NCI-H2227 treated with DMSO at 0.1 percent for 48 hours (cell line): ENCODE data around the gene UBXN2A.

Experiments
- DNase-seq: peaks from one replicate; lab custom pipeline; 2025; lab: John Stamatoyannopoulos, UW

The UBXN2A gene

DNA sequence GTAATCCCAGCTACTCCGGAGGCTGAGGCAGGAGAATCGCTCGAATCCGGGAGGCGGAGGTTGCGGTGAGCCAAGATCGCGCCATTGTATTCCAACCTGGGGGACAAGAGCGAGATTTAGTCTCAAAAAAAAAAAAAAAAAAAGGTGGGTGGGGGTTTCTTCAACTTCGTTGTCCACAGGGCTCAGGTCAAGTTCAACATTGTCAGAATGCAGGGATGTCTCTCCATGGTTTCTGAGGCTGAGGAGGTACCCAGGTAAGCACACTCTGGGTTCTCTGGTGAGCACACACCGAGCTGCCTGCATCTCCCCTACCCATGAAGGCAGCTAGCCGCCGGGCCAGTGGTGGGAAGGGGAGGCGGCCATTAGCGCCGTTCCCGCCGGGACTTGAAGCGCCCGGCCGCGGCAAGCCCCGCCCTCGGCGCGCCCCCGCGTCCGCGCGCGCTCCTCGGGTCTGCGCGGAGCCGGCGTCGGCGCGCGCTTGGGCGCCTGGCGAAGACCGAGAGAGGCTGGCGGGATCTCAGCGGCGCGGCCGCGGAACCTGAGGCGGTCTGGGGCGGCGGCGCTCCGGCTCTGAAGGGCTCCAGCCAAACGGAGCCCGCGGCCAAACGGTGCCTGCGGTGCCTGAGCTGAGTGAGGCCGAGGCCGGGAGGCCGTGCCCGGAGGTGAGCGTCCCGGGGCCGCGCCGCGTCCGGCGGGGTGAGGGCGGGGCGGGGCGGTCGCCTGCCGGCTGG, at the start of gene UBXN2A:
UBXN2A (plus strand) TSS at position 477 of the 731 bp plus-strand sequence. CDS start 17,852 bp downstream, outside the sequence.
- DNase-seq: peak; percentile 83

GRCh38 chr2:23900133-23900532, 40.1 kb upstream of the UBXN2A start:
- no peak for DNase-seq

- DNase-seq: no peak
Measured at GRCh38 chr2:23900541-23901322, 39.5 kb upstream of the UBXN2A start.

- DNase-seq: no peak
Measured at GRCh38 chr2:23901966-23902846, 38.1 kb upstream of the UBXN2A start.

- no peak for DNase-seq
Measured at GRCh38 chr2:23903034-23903433, 37.2 kb upstream of the UBXN2A start.

DNA sequence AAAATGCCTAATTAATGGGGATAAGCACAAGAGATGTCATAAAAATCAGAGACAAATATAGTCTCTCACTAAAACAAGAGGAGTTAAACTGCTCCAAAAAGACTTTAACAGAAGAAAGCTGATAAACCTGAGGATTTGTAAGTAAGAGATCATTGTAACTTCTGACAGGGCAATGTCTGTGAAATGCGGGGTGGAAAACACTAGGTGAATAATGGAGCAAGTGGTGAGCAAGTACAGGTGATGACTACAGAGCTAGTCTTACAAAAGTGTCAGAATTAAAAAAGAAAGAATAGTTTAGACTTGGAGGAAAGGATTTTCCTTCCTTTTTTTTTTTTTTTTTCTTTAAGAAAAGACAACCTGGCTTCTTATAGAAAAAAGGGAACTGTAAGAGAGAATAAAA, 36.0 kb upstream of the UBXN2A start:
- no peak for DNase-seq

GRCh38 chr2:23904692-23905091, 35.6 kb upstream of the UBXN2A start:
- DNase-seq: no peak

DNA sequence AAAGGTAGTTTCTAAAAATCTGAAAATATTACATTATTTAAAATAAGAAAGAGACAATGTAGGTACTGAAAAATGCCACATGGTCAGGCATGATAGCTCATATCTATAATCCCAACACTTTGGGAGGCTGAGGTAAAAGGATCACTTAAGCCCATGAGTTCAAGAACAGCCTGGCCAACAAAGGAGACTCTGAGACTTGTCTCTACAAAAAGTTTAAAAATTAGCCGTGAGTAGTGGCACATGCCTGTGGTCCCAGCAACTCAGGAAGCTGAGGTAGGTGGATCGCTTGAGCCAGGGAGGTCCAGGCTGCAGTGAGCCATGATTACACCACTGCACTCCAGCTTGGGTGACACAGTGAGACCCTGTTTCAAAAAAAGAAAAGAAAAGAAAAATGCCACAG, 35.1 kb upstream of the UBXN2A start:
- DNase-seq: no peak

GRCh38 chr2:23912054-23912453, 28.2 kb upstream of the UBXN2A start:
- no peak for DNase-seq

- no peak for DNase-seq
Measured at GRCh38 chr2:23915327-23915726, 24.9 kb upstream of the UBXN2A start.

GRCh38 chr2:23916727-23917405, 23.4 kb upstream of the UBXN2A start:
- peak; percentile 6 for DNase-seq

GRCh38 chr2:23918837-23919489, 21.3 kb upstream of the UBXN2A start:
- no peak for DNase-seq

DNA sequence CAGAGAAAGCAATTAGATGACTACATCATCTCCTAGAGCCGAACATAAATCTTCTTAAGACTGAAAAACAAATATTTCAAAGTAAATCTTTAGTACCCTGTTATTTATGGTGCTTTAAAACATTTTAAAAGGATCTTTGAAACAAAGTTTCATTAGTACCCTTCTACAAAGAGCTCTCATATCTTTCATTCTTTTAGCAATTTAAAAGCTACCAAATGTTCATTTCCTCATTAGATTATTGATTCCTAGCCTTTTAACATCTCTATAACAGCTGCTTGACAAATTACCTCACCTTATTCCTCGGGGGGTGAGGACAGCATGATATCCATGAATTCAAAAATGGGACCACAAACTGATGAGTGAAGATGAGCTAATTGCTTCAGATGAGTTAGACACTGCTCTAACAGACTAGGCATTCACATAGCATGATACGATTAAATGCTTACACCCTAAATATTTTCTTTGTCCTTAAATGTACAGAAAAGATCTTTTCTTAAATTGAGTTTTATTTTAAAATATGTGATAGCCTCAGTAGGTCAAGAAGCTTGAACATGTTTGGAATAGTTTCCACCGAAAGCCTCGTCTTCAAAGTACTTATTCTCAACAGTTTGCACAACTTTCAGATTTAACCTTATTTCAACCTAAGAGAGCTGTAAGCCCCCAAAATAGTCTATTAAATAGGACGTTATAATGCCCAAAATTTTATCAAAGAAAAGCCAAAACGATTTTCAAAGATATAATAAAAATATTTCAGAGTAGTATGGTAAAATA, 15.5 kb upstream of the UBXN2A start:
- no peak for DNase-seq

DNA sequence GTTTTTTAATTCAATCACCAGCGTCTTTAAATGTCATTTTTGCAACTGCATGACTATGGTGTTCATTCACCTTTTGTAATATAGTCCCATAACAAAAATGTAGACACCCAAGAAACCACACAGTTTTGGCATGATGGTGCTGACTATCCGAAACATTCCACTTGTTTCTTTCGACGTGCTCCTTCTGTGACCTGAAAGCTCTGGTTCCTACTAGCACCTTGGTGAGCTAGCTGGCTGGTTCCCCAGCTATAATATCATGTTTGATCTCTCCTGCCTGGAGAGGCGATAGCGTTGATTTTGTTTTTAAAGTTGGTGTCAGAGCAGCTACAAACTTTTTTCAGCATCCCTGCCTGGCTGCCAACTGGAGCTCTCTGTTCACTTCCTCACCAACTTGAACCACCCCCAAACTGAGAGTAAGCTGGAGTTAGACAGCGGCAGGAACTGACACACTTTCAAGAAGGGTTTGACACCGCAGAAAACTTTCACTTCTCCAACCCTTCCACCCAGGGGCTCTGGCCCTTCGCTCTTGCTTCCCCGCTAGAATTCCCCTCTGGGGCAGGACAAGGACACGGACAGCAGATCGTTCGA, 14.5 kb upstream of the UBXN2A start:
- no peak for DNase-seq

GRCh38 chr2:23926290-23926749, 13.9 kb upstream of the UBXN2A start:
- peak; percentile 60 for DNase-seq

GRCh38 chr2:23926750-23927571, 13.3 kb upstream of the UBXN2A start, which contains the start of gene ATAD2B:
ATAD2B (minus strand) TSS chr2:23927123; CDS start chr2:23926770, 353 bp downstream.
- DNase-seq: peak; percentile 89

DNA sequence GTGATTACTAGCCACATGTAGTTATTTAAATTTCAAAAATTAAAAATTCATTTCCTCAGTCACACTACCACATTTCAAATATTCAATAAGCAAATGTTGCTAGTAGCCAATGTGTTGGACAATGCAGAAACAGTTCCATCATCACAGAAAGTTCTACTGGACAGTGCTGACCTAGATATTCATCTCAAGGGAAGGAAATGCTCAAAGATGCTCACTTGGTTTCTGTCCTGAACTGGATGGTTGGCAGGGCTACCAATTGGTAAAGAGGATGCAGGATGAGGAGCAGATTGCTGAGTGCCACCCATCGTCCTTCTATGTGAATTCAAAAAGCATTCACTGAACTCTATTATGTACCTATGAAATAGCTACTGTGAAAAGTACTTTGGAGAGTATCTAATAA, 6.0 kb upstream of the UBXN2A start:
- no peak for DNase-seq

DNA sequence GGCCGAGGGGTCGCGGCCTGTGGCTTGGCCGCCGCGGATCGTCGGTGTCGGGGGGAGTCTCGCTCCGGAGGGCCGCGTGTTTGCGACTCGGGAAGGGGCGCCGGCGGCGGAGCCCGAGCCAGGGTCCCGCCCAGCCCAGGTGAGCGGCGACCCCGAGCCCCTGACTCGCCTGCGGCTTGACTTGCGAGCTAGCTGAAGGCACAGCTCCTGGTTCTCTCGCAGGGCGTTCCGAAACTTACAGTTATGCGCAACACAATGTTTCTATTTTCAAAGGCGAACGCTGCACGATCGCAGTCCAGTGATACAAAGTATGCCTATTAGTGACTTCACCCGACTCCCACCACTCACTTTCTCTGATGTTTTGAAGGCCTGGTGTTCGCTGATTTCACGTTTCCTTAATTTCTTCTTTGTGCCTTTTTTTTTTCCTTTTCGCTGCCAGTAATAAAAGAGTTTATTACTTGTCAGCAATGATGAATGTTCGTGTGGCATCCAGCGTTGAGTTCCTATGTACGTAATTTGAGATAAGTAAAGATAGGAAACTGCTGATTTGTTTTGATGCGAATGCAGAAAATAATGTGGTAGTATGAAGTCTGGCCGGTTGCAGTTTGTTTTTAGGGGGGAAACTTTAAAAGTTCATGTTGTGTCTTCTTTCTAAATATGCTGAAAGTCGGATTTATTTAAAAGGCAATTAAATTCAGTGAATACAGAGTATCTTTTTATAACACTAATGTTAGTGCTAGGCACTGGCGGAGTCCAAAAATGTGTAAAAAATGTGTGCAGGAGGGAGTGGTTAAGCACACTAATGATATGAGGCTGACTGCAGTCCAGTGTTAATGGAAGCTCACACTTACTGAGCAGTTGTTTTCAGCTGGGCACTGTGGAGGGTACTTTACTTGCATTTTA, 706 bp downstream of the UBXN2A start:
- DNase-seq: peak; percentile 43
